Mucosa of descending colon (tissue), 3 donors: ENCODE data around the gene GAS2L2. TPM values are rescaled to one million over a fixed set of nuclear protein-coding genes. Genes with fewer than 3 reads are reported as not detected.
A peak's percentile ranks its signal among the peaks of the same experiment; 100 is the strongest.

ENCODE experiments used
- ATAC-seq: fragments of 200-7000 bp; cut with Tn5 transposase; one replicate; pipeline ENCODE4 v1.9.1; 2020; ENCODE audit warnings: mild to moderate bottlenecking, moderate library complexity
- DNase-seq, 3 donors: peaks; one replicate each; pipeline ENCODE4 v3.0.0-alpha.2; 2020
- H3K36me3 ChIP-seq: fragments of 200-600 bp; one replicate; pipeline ENCODE4 v1.8.0; 2021; ENCODE audit warnings: low read depth, mild to moderate bottlenecking
- H3K4me1 ChIP-seq: fragments of 200-600 bp; one replicate; pipeline ENCODE4 v1.8.0; 2021; ENCODE audit warnings: low read depth, mild to moderate bottlenecking
- H3K4me3 ChIP-seq: fragments of 200-600 bp; one replicate; pipeline ENCODE4 v1.8.0; 2021; ENCODE audit warnings: mild to moderate bottlenecking
- H3K9me3 ChIP-seq: fragments of 200-600 bp; one replicate; pipeline ENCODE4 v1.8.0; 2021; ENCODE audit warnings: mild to moderate bottlenecking
- CTCF ChIP-seq: fragments of 200-600 bp; IDR thresholded peaks from one replicate; pipeline ENCODE4 v1.8.0; 2022; ENCODE audit warnings: antibody characterized with exemption, mild to moderate bottlenecking
- intact Hi-C, 2 donors: fragments of 100-400 bp; cut with DNase I in 1 of 2; cut with micrococcal nuclease in 1 of 2; formaldehyde crosslinking; loops; one replicate each; pipeline versions ENCODE4 v1.11.0 to v1.11.1; 2022; cut with DNase I, micrococcal nuclease
- total RNA-seq, 3 donors: library from RNA; stranded (reverse); fragmentation: NEBNext Ultra II Directional in 2 of 3; extraction: Animal tissue kit (Norgen Biotek cat#: 25700) in 2 of 3; gene quantifications; one replicate each; pipeline versions ENCODE4 v1.2.1 to v1.2.4, GENCODE V29; 2021 to 2023
- donor health status: DM: no; HTN: no; CAD: no; lungs with moderate emphysema.
- donor health status: DM: no; HTN: no; CAD: no.
- donor health status: DM: no; HTN: yes; CAD: no.

GAS2L2 gene
- total RNA-seq, 3 donors from 2014 or later, result not detected

GRCh38 chr17:35745246-35745645 lies 7.8 kb downstream of the GAS2L2 start:
- Histone ChIP-seq H3K9me3 (no peaks in the 10 kb centered on the region), H3K4me1 (peaks cover 3% of the 10 kb centered on the region), H3K36me3 (no peaks in the 10 kb centered on the region), H3K4me3 (no peak overlapping the region)
- no peak for DNase-seq
- intact Hi-C loops, result loop anchor here in 1 of 2 donors (5.0 to 10.0 kb wide), 2 partner anchors 140 to 433 kb away; no protein-coding TSS in a partner anchor
- TF ChIP-seq CTCF, result no peak
- ATAC-seq, result no peak

- Histone ChIP-seq H3K36me3 (no peaks in the 10 kb centered on the region), H3K4me1 (peaks cover 3% of the 10 kb centered on the region), H3K4me3 (no peak overlapping the region), H3K9me3 (no peaks in the 10 kb centered on the region)
- ATAC-seq (no peak), DNase-seq (no peak)
- intact Hi-C loops, result loop anchor here in 1 of 2 donors (5.0 to 10.0 kb wide), 2 partner anchors 140 to 433 kb away; no protein-coding TSS in a partner anchor
- TF ChIP-seq CTCF, result no peak
Measured at GRCh38 chr17:35744830-35745229, 8.2 kb downstream of the GAS2L2 start.

- intact Hi-C loops, result loop anchor here in 1 of 2 donors (10.0 kb wide), 1 partner anchor 139 kb away; no protein-coding TSS in a partner anchor
- Histone ChIP-seq H3K36me3 (no peaks in the 10 kb centered on the region), H3K4me1 (peaks cover 3% of the 10 kb centered on the region), H3K4me3 (no peak overlapping the region), H3K9me3 (no peaks in the 10 kb centered on the region)
- TF ChIP-seq CTCF, result no peak
- DNase-seq (peak in 1 of 3 donors; percentile 24), ATAC-seq (no peak)
Measured at GRCh38 chr17:35743626-35744328, 9.3 kb downstream of the GAS2L2 start.

- DNase-seq, result no peak
- no peak for TF ChIP-seq CTCF
- Histone ChIP-seq H3K36me3 (no peaks in the 10 kb centered on the region), H3K9me3 (no peaks in the 10 kb centered on the region), H3K4me3 (no peak overlapping the region), H3K4me1 (peaks cover 3% of the 10 kb centered on the region)
- no peak for ATAC-seq
- intact Hi-C loops, result loop anchor here in 1 of 2 donors (10.0 kb wide), 1 partner anchor 138 kb away; no protein-coding TSS in a partner anchor
Measured at GRCh38 chr17:35742896-35743477, 10.1 kb downstream of the GAS2L2 start.

- Histone ChIP-seq H3K4me1 (peaks cover 3% of the 10 kb centered on the region), H3K9me3 (no peaks in the 10 kb centered on the region), H3K4me3 (no peak overlapping the region), H3K36me3 (no peaks in the 10 kb centered on the region)
- no peak for TF ChIP-seq CTCF
- ATAC-seq (no peak), DNase-seq (no peak)
- intact Hi-C loops, result loop anchor here in 1 of 2 donors (10.0 kb wide), 1 partner anchor 138 kb away; no protein-coding TSS in a partner anchor
Measured at GRCh38 chr17:35742496-35742895, 10.5 kb downstream of the GAS2L2 start.
